GM18909 (cell line): ENCODE results near the gene DRD2.

Experiments
- ATAC-seq: cut with Tn5 transposase; IDR thresholded peaks from one replicate; pipeline ENCODE4 v1.9.1; 2021; ENCODE audit warnings: mild to moderate bottlenecking; ENCODE audit not compliant: unreplicated experiment, poor library complexity

DRD2 gene

DNA sequence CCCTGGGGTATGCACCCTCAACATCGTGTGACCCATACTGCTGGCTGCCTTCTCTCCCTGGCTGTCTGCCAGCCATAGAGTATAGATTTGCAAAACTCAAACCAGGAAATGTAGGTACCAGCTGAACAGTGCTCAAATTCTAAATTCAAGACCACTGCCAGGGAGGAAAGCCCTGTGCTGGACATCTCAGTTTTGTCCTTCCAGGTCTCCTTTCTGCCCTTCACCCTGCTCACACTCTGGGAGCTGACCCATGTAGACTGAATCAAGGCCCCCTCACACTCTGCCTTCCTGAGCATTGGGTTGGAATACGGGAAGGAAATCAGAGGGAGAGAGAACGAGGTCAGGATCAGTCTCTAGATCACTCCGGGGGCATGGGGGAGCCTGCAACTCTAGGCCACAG, 12.4 kb upstream of the DRD2 start:
- no peak for ATAC-seq

DNA sequence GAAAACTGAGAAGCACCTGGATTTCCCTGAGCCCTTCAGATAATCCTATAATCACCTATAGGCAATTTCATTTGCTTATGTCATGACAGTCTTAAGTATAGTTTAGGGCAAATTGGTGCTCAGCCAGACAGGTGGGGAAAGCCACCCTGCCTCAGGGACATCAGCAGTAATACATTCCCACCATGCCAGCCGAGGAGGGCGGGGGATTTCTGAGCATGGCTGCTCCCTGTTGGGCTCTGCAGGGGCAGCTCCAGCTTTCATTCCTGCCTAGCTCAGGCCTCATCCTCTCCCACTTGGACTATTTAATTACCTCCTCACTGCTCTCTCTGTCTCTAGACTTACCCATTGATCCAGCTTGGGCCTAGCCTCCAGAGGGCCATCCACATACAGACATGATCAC, 9.0 kb upstream of the DRD2 start:
- ATAC-seq: no peak

GRCh38 chr11:113481672-113482071, 6.5 kb upstream of the DRD2 start:
- no peak for ATAC-seq

GRCh38 chr11:113481226-113481625, 6.0 kb upstream of the DRD2 start:
- ATAC-seq: no peak

DNA sequence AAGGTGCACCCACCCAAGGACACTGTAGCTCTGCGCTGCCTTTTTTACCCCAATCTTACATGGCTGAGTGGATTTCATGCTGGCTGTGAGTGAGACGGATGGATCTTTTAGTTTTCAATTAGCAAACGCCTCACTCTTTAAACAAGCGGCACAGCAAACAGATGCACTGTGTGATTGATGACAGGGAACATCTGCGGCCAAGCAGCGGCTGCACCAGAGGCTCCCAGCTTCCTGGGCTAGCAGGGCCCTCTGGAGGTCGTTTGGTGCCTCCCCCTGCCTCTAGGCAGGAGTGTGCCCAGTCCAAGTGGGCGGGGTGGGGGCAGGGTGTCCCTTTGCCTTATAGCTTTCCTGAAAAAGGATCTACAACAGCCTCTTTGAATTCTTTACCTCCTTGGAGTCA, 2.1 kb upstream of the DRD2 start:
- no peak for ATAC-seq

- ATAC-seq: no peak
Measured at GRCh38 chr11:113476553-113476952, 1.4 kb upstream of the DRD2 start.

- ATAC-seq: no peak
Measured at GRCh38 chr11:113474362-113475159, 637 bp downstream of the DRD2 start.

DNA sequence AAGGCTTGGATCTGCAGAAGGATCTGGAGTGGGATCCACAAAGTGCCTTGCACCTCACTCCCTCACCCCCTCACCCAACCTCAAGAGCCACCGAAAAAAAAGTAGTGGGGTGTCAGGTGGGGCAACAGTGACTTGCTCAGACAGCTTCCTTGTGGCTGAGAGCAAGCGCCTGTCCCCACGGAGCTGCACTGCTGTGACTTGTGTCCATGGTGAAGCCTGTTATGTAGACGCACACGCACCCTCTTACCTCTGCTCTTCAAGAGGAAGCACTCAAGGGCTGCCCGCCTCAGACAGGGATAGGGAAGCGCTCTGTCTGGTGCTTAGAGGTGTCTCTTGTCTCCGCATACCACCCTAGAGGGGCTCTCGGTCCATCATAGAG, 1.2 kb downstream of the DRD2 start:
- ATAC-seq: no peak

DNA sequence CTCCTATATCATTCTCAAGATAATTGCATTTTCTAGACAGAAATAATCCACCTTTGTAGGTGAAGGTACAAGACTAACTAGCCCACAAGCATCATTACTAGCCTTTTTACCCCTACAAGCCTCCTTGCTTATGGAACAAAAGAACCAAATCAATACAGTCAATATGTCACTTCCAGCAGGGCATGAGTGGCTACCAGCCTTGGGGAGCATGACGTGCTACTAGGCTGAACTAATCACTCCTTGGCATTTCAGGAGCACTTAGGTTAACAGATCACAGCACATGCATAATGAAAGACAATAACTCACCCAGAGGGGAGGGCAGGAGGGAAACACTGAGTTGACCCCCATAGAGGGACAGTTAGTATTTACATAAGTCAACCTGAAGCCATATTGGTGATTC, 2.7 kb downstream of the DRD2 start:
- no peak for ATAC-seq

- no peak for ATAC-seq
Measured at GRCh38 chr11:113470233-113470632, 5.0 kb downstream of the DRD2 start.

DNA sequence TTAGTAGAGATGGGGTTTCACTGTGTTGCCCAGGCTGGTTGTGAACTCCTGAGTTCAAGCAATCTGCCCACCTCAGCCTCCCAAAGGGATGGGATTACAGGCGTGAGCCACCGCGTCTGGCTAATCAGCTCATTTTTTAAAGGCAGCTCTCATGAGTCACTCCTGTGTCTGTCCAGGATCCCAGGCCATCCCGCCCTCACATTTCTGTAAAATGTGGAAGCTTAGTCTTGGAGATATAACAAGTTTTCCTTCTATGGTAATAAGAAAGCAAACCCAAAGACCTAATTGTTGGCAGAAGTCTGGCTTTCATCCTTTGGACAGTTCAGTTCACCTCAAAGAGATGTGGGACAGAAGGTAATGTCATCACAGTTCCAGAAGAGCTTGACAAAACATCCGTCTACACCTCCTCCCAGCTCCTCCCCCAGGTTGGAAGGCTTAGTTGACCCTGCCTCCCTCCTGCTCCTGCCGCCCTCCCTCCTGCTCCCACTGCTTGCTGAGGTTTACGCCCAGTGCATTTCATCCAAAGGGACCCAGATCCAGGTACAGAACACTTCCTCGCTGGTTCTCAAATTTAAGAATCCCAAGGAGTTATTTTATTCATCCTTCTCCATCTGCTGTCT, 6.4 kb downstream of the DRD2 start:
- no peak for ATAC-seq

DNA sequence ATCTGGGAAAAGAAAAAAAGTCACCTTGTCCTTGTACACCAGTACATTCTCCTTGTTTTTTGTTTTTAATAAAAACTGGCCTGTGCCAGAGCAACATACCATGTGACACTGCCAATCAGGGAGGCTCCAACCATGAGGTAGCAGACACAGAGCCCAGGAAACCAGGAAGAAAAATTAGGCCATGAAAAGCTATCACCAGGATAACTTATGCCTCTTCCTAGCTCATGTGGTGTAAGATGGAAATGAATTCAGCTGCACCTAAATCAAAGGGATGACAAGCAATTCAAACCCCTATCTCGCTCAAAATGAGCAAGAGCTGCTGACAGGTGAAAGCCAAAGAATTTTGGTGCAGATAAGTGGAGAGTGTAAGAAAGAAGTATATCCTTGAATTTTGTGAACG, 7.7 kb downstream of the DRD2 start:
- ATAC-seq: no peak

DNA sequence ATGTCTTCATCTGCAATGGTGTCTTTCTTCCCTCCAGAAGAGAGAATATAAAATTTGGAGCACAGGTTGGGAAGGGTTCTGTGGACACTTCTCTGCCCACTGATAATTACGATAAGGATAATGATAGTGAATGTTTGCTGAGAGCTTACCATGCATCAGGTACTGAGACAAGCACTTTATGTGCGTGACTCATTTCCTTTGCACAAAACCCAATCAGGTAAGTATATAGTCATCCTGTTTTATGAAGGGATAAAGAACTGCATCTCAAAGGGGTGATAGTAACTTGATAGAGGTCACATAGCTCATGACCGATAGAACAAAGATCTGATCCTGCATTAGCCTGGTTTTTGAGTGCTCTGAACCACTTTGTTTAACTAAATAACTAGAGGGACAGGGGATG, 9.4 kb downstream of the DRD2 start:
- no peak for ATAC-seq

DNA sequence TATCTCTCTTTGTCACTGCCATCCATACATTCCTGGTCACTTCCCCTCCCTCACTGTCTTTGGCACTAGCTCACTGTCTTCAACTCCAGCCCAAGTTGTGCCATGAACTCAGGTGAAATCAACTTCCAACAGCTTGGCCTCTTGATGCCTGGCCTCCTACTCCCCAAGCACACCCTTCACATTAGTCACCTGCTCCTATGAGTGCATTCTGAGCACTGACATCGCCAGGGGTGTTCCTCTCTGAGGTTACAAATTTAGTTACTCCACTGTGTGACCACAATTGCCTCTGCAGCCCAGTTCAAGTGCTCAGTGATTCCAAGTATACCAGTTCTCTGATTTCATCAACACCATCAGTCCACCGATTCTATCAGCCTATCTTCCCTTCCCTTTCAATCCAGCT, 10.8 kb downstream of the DRD2 start:
- no peak for ATAC-seq

GRCh38 chr11:113462830-113463229, 12.4 kb downstream of the DRD2 start:
- ATAC-seq: no peak

DNA sequence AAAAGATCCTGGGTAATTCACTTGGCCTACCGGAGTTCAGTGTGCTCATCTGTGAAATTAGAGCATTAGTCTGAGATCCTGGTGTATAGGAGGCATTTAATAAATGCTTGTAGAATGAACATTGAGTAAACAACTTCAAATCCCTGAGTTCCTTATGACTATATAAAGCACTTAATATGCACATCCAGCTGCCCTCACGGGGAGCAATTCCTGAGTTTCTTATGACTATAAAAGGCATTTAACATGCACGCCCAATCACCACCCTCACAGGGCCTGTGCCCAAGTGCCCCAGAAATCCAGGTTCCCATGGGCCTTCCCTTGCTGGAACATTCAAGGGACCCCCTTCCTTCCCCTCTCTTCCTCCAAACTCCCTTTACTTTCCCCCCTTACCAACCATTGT, 13.6 kb downstream of the DRD2 start:
- no peak for ATAC-seq

DNA sequence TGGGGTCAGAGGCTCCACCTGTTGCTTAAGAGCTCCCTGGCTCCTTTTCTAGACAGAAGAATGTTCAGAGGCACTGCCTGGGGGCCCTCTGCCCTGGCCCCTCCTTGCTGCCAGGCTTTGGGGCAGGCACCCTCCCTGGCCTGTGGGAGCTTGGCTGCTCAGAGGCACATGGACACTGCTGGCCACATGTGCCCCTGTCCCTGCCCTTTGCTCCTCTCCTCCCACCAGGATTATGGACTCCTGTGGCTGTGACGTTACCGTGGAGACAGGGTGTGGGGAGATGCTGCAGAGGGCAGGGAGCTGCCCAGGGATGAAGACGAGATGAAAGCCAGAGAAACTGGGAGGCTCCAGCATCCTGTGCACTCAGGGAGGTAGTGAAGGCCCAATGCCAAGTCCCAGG, 14.7 kb downstream of the DRD2 start:
- ATAC-seq: no peak

DNA sequence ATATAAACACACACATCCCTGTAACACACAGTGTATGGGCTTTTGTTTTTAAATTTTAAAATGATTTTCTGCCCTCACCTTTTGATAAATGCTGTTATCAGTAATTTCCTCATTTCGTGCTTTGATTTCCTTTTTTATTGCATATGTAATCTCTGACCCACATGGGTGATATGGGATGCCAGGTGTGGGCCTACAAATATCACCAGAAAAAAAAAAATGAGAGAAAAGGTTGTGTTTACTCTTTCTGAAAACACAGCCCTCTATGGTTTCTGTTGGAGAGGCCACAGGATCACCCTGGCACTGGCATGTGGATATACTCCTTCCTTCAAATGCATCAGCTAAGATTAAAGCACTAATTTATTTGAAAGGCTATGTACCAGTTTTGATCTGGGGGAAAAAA, 17.0 kb downstream of the DRD2 start:
- ATAC-seq: no peak

- no peak for ATAC-seq
Measured at GRCh38 chr11:113457784-113458183, 17.4 kb downstream of the DRD2 start.

- ATAC-seq: no peak
Measured at GRCh38 chr11:113454455-113454854, 20.7 kb downstream of the DRD2 start.

DNA sequence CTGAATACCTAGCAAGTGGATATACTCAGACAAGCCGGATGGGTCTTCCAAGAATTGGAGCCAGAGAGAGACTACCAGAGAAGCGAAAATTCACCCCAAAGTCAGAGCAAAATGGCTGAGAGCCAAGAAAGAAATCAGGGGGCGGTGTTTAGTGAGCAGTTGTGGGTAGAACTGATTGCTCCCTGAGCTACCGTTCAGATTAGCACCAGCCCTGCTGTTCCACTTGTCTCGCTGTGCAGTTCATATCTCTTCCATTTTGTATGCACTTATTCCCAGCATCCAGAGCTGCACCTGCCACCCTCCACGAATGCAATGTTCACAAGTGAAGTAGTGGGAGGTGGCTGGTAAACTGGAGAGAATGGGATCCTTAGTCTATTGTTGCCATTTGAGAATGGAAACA, 25.5 kb downstream of the DRD2 start:
- ATAC-seq: no peak

GRCh38 chr11:113448316-113448677, 26.9 kb downstream of the DRD2 start:
- ATAC-seq: no peak
